GM19035 (cell line): ENCODE results near the gene TRAK2.
"Not testable (repeated sequence)": the region's sequence is repeated elsewhere in the genome, so short reads cannot be mapped to it uniquely, and the experiment has no call there.

Experiments
- ATAC-seq: cut with Tn5 transposase; IDR thresholded peaks from one replicate; pipeline ENCODE4 v1.9.1; 2021; ENCODE audit not compliant: unreplicated experiment

TRAK2 gene

DNA sequence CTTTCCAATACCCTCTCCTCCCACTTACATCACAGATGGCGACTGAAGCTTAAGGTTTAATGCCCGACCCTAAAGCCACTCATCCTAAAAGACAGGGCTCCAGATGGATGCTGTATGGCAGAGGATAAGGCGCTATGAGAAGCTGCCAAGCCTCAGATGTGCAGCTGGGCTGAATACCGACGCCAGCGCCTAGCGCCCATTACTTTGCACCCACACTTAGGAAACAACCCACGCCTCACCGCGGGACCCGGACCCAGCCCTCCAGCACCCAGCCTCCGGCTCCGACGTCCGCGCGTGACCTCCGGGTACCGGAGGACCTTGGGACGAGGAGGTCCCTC, 335 bp downstream of the TRAK2 start:
- peak; percentile 29 for ATAC-seq

DNA sequence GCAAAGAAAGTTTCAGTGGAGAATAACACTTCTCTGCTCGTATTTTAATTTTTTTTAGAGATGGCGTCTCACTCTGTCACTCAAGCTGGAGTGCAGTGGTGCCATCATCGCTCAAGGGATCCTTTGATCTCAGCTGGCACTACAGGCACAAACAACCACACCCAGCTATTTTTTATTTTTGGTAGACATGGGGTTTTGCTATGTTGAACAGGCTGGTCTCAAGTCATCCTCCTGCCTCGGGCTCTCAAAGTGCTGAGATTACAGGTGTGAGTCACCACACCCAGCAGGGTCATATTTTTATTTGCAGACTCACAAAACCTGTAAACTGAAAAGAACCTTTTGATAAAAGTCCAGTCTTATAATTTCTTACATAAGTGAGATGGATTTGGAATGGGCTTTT, 2.6 kb downstream of the TRAK2 start:
- ATAC-seq, result no peak

DNA sequence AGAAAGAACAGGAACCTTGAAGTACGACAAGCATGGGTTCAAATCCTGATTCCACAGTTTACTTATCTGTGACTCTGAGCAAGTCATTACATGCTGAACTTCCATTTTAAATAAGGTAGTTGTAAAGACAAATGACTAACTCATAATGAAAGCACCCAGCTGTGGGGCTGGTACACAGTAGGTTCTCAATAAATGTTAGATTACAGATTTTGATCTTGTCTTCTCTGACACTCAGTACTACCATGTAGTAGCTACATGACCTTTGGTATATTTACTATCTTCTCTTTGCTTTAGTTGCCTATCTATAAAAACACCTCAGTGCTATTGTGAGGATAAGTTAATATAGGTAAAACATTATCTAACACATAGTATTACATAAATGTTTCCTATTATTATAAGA, 3.2 kb downstream of the TRAK2 start:
- ATAC-seq, result no peak

DNA sequence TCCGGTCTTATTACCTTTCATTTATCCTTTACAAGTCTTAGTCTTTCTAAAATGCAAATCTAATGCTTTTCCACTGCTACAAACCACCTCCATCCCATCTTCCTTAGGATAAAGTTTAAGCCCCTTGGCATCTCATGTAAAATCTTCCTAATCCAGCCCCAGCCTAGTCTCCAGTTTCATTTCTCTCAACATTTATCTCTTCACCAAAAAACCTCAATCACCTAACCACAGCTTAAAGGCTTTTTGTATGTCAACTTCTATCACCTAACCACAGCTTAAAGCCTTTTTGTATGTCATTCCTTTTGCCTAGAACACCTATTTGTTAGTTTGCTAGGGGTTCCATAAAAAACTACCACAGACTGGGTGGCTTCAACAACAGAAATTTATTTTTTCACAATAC, 4.2 kb downstream of the TRAK2 start:
- no peak for ATAC-seq

DNA sequence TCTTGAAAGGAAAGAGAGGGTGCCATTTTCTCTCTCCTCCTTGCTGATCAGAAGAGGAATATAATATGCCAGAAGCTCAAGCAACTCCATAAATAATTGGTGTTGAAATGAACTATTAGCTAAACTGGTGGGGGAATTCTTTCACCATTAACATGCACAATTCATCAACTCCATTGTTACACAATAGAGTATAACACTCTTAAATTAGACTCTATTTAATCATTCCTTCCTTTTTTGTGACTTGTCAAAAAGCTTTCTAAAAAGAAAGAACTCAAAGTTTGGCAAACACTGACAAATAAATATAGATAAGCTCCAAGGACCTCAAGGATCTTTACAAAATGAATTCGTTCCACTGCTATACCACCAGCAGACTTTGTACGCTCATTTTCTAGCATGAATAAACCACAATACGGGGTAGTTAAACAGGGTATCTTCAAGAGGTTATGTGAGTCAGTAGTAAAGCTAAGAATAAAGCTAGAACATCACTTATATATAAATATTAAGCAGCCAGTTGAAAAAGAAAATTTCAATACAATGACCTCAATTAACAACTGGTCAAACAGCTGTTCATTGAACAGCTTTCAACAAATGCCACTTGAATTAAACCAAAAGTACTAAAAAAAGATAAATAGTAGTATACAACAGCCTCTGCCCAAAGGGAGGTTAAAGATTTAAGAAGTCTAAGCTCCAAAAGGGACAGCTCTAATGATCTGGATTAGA, 6.4 kb downstream of the TRAK2 start:
- no peak for ATAC-seq

DNA sequence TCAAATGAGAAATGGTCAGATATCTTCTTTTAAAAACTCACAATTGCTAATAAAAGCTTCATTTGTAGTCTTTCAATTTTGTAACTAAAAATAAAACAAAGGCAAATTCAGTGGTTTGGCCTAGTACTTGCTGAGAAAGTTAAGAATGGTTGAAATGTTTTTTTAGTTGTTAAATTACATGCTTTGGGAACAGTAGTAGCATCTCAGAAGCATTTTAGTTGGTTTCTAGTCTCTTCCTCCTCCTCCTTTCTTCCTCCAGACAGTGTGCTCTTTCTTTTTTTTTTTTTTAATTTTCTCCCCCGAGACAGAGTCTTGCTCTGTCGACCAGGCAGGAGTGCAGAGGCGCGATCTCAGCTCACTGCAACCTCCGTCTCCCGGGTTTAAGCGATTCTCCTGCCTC, 9.8 kb downstream of the TRAK2 start:
- no peak for ATAC-seq

DNA sequence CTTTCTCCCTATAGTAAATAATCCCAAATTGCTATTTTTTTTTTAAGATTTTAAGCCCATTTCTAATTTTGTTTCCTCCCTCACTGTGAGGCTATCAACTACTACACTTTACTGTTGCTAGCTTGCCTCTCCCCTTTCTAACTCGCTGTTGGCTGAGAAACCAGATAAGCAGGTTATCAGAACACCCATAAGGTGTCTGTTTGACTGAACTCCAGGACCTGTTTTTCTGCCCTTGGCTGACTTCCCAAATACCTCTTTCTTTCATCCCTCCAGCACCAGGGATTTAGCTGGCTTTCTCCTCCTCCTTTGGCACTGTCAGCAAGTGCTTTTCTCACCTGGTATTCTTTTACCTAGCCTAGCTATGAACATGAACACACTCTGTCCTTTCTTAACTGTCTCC, 11.1 kb downstream of the TRAK2 start:
- ATAC-seq, result no peak

DNA sequence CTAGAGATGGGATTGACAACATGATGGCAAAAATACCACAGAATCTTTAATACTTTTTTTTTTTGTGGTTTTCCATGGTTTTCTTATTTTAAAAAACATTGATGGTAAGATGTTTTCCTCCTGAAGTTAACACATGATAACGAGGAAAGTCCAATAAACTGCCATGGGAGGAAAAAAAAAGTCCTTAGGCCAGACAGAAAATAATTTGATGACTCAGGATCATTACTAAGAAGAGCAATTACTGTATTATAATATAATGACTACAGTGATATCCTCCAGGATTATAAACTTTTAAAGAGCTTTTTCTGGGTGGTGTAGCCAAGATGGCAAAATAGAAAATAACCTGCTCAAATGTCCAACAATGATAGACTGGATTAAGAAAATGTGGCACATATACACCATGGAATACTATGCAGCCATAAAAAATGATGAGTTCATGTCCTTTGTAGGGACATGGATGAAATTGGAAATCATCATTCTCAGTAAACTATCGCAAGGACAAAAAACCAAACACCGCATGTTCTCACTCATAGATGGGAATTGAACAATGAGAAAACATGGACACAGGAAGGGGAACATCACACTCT, 11.8 kb downstream of the TRAK2 start:
- ATAC-seq, result not testable (repeated sequence)

DNA sequence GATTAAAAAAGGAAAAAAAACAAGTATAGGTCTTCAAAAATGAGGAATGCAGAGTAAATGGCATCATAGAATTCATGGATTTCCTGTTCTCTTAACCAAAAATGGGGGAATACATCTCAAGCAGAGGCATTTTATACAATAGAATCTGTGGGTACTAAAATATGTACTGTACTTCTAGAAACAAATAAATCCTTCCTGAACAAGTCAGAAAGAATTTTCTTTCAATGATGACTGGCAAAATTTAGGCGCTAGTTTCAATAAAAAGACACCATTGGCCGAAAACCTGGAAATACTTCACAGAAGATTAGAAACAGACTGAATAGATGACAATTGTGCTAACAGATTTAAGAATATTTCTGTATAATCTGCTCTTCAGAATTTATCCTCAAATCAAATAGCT, 15.1 kb downstream of the TRAK2 start:
- ATAC-seq, result no peak

DNA sequence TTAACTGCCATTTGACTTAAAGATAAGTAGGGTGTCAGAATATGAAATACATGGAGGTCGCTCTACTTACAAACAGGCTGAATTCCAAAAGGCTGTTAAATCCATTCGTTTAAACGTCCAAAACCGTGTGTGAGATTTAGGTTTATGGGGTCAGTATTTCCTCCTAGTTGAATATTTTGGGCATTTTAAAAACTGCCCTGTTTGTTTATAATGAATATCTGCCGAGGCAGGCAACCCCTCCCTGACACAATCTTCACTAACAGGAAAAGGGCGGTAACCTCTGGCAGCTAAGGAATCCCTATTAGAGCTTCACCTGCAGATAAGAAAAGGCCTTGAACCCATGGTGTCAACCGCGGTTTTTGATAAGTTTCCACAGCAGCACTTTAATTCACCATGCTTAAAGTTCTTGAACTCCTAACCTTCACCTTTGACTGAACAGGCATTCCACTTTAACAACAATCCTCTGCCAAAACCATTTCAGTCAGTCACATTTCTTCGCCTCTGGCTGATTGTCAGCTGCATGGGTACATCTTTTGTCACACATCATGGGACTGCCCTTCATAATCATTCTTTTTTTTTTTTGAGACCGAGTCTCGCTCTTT, 17.8 kb downstream of the TRAK2 start:
- ATAC-seq, result no peak

DNA sequence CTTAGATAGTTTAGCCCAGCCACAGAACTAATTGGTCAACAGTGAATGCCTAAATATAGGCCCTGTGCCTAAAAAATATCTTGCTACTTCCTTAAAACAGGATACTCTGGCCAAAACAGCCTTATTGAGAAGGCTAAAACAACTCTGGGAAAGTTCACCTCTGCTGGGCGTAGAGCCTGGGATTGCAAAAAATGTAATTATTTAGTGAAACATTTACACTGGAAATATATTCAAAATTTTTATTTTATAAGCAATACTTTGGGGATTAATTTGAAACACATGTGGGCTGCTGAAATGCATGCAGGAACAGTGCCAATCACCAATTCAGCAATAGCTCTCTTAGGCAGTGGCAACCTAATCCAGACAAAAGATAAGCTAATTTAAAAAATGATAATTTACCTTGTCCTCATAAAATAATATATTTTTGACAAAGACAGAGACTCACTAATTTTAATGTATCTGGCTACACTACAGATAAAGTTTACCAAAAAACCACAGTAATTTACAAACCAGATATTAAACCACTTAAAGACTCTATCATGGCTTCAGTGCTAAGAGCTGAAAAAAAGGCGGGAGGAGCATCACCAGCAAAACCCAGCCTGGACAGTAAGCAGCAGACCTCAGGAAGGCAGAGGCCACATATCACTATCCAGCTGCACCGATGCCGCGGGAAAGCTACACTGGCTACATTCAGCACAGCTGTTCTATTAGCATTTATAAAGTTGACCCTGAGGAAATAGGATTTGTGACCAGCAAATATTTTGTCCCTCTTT, 18.5 kb downstream of the TRAK2 start:
- no peak for ATAC-seq

DNA sequence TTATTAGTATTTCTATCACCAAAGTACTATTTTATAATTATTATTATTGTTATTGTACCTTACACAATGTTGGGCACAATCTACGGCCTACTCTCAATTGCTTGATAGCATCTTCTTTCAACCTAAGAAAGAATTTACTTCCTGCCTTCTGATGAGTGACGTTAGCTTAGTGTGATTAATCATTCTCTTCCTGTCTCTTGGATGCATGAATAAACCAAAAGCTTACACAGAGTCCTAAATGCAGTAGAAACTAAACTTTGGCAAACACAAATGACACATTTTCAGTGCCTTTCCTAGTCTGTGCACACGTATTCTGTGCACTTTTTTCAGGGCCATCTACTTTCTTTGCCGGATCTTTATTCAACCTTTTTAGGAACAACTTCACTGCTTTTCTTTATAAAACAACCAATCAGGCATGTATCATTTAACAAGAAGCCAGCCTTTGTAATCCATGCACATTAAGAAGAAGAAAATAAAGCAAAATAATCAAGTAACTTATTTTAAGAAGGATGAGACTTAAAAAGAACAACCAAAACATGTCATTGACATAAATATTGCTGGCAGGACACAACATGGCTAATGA, 19.1 kb downstream of the TRAK2 start:
- ATAC-seq, result no peak

DNA sequence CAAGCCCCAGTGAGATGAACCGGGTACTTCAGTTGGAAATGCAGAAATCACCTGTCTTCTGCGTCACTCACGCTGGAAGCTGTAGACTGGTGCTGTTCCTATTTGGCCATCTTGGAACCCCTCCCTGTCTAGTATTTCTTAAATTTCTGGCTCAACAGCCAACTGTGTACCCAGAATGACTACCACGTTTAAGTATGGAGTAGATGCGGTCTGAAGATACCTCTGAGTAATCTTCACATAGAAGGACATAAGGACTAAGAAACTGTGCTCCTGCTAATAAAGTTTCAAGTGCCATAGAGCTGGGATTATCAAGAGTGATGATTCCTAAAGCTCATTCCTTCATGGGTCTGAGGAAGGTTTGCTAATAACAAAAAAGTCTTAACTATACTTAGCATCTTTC, 20.4 kb downstream of the TRAK2 start:
- no peak for ATAC-seq

DNA sequence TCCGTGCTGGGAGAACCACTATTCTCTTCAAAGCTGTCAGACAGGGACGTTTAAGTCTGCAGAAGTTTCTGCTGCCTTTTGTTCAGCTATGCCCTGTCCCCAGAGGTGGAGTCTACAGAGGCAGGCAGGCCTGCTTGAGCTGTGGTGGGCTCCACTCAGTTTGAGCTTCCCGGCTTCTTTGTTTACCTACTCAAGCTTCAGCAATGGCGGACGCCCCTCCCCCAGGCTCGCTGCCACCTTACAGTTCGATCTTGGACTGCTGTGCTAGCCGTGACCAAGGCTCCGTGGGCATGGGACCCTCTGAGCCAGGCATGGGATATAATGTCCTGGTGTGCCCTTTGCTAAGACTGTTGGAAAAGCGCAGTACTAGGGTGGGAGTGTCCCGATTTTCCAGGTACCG, 20.9 kb downstream of the TRAK2 start:
- not testable (repeated sequence) for ATAC-seq

DNA sequence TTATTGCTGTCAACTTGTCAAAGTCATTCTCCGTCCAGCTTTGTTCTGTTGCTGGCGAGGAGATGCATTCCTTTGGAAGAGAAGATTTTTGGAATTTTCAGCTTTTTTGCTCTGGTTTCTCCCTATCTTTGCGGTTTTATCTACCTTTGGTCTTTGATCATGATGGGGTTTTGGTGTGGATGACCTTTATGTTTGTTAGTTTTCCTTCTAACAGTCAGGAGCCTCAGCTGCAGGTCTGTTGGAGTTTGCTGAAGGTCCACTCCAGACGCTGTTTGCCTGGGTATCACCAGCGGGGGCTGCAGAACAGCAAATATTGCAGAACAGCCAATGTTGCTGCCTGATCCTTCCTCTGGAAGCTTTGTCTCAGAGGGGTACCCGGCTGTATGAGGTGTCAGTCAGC, 21.4 kb downstream of the TRAK2 start:
- not testable (repeated sequence) for ATAC-seq

DNA sequence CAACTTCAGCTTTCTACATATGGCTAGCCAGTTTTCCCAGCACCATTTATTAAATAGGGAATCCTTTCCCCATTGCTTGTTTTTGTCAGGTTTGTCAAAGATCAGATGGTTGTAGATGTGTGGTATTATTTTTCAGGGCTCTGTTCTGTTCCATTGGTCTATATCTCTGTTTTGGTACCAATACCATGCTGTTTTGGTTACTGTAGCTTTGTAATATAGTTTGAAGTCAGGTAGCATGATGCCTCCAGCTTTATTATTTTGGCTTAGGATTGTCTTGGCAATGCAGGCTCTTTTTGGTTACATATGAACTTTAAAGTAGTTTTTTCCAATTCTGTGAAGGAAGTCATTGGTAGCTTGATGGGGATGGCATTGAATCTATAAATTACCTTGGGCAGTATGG, 22.9 kb downstream of the TRAK2 start:
- not testable (repeated sequence) for ATAC-seq

DNA sequence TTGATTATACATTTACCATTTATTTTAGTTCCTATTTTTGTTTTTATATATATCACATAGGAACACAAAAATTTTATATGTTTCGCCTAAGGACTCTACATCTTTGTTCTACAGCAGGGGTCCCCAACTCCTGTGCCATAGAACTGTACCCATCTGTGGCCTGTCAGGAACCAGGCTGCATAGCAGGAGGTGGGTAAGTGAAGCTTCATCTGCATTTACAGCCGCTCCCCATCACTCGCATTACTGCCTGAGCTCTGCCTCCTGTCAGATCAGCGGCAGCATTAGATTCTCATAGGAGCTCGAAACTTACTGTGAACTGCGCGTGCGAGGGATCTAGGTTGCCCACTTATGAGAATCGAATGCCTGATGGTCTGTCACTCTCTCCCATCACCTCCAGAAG, 25.3 kb downstream of the TRAK2 start:
- no peak for ATAC-seq

DNA sequence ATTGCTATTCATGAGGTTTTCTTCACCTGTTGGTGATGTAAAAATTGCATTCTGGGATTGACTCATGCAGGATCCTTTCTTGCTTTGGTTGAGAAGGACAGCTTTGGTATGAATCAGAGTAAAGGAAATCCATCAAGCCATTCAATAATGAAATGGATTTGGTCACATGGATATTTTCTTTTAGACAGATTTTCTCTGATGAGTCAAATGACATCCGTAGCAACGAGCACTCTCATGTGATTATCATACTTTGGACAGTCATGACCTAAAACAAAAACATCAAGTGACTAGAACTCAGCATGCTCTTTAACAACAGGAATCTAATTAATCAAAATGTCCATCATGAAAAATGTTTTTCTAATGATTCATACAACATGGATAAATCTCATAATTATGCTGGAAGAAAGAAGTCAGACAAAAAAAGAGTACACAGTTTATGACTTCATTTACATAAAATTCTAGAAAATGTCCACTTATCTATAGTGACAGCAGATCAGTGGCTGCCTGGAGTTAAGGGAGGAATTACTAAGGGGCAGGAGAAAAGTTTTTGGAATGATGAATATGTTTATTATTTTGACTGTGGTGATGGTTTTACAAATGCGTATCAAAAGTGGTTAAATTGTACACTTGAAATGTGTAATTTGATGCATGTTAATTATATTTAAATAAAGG, 30.7 kb downstream of the TRAK2 start:
- ATAC-seq, result no peak

DNA sequence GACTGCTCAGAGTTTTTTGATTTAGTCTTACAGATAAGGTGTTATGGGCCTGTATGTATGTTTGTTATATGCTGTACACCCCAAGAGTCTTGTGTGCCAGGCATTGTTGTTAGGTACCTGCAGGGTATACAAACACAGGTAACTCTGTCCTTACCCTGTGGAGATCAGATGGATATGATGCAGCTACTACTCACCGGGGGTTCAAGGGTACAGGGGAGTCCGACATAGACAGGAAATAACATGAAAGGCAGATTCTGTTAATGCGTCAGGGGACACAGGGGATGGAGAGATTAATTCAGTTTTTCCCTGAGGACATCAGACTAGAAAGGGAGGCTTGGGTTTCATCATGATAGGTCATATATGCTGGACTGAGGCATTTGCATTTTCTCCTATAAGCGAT, 31.3 kb downstream of the TRAK2 start:
- ATAC-seq, result no peak

DNA sequence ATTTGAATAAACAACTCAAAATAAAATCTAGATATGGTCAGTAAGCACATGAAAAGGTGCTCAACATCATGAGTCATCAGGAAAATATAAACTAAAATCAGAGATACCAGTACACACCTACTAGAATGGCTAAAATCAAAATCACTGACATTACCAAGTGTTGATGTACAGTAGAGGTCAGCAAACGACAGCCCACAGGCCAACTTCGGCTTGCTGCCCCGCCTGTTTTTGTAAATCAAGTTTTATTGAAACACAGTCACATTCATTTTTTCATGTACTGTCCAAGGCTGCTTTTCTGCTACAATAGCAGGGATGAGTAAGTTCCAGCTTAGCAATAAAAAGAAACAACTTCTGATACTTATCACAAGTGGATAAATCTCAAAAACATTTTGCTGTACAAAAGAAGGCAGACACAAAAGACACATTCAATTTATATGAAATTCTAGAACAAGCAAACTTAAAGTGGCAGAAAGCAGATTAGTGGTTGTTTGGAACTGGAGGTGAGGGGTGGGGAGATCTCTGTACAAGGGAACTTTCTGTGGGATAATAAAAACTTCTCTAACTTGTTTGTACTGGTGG, 32.1 kb downstream of the TRAK2 start:
- ATAC-seq, result no peak

DNA sequence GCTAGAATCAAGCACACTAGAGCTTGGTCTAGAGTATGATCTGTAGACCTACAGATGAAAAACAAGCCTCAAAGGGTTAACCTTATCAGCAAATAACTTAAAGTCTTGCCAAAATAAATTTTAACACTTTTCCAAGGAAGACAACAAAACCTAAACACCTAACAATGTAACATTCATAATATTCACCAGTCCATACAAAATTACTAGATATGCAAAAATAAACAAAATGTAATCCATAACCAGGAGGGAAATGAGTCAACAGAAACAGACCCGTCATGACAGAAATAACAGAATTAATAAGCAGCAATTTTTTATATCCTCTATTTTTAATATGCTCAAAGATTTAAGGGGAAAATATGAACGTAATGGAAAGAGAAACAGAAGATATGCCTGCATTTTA, 36.1 kb downstream of the TRAK2 start:
- ATAC-seq, result no peak
